BJ (cell line): ENCODE data around the gene TNIK. TPM values are rescaled to one million over a fixed set of nuclear protein-coding genes. Genes with fewer than 3 reads are reported as not detected.

Experiments
- CTCF ChIA-PET: fragments of 350-600 bp; formaldehyde crosslinking; extraction: SDS; loops from one replicate; lab custom pipeline; 2021; ENCODE audit warnings: antibody characterized with exemption, inconsistent platforms; lab: Yijun Ruan, JAX
- POLR2A ChIA-PET: fragments of 300-600 bp; sonication (Branson Sonifier 250); formaldehyde crosslinking; extraction: SDS; loops from one replicate; lab custom pipeline; 2021; ENCODE audit warnings: antibody characterized with exemption; lab: Charles Lee
- DNase-seq: peaks from one replicate; pipeline ENCODE4 v3.0.0-alpha.2; 2011; ENCODE audit warnings: low read depth
- H3K27me3 ChIP-seq: 2 replicates; pipeline ENCODE4 v1.6.0; 2011; ENCODE audit warnings: low read length; ENCODE audit not compliant: control insufficient read depth, insufficient read depth
- H3K36me3 ChIP-seq: 2 replicates; pipeline ENCODE4 v1.5.1; 2011; ENCODE audit warnings: low read length; ENCODE audit not compliant: control insufficient read depth, insufficient read depth
- H3K4me3 ChIP-seq: 2 replicates; pipeline ENCODE4 v1.5.1; 2011; ENCODE audit warnings: low read depth, mild to moderate bottlenecking, control low read depth, low read length
- CTCF ChIP-seq: IDR thresholded peaks from 2 replicates; pipeline ENCODE4 v1.5.1; 2011; ENCODE audit warnings: low read depth, mild to moderate bottlenecking, control low read depth, inconsistent platforms, low read length, moderate library complexity; ENCODE audit not compliant: insufficient read depth
- polyA plus RNA-seq: library from polyadenylated mRNA; depleted of rRNA; stranded (reverse); fragments of >200 nt; gene quantifications from 2 replicates; pipeline ENCODE4 v1.2.3, GENCODE V29; 2011

Gene TNIK
- polyA plus RNA-seq, 1 experiment: 2.1 TPM

- CTCF ChIA-PET: no interaction called here
- no peak for DNase-seq
- TF ChIP-seq CTCF: no peak
- POLR2A ChIA-PET: no interaction called here
- Histone ChIP-seq H3K36me3 (no peaks in the 10 kb centered on the region), H3K27me3 (peaks cover 4% of the 10 kb centered on the region), H3K4me3 (no peak overlapping the region)
Observed at GRCh38 chr3:171487382-171487781, 27.2 kb upstream of the TNIK start.

GRCh38 chr3:171485338-171485737, 25.1 kb upstream of the TNIK start:
- TF ChIP-seq CTCF: no peak
- DNase-seq: no peak
- Histone ChIP-seq H3K36me3 (no peaks in the 10 kb centered on the region), H3K27me3 (peaks cover 4% of the 10 kb centered on the region), H3K4me3 (no peak overlapping the region)
- POLR2A ChIA-PET: no interaction called here
- CTCF ChIA-PET: no interaction called here

DNA sequence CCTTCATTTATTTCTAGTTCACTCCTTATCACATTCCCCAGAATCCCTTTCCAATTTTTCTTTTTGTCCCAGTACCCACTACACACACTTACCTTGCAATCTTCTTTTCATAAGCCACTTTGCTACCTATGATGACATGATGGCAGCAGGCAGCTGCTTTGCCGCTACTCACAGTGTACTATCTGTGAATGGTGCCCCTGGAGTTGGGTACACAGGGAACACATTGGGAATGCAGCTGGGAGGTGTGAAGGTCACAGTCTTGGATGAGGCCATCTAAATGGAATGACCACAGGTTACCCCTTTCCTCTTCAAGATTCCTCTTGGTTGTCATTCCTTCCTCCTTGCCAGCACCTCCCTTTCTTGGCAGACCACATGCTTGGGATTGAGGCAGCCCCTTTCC, 20.8 kb upstream of the TNIK start:
- TF ChIP-seq CTCF: no peak
- CTCF ChIA-PET: no interaction called here
- Histone ChIP-seq H3K27me3 (peaks cover 2% of the 10 kb centered on the region), H3K36me3 (no peaks in the 10 kb centered on the region), H3K4me3 (no peak overlapping the region)
- POLR2A ChIA-PET: no interaction called here
- DNase-seq: no peak

GRCh38 chr3:171480526-171480925, 20.3 kb upstream of the TNIK start:
- POLR2A ChIA-PET: no interaction called here
- peaks cover 2% of the 10 kb centered on the region for H3K27me3 ChIP-seq
- CTCF ChIA-PET: no interaction called here
- no peak for DNase-seq
- TF ChIP-seq CTCF: no peak
- H3K36me3 ChIP-seq: no peaks in the 10 kb centered on the region
- H3K4me3 ChIP-seq: no peak overlapping the region

DNA sequence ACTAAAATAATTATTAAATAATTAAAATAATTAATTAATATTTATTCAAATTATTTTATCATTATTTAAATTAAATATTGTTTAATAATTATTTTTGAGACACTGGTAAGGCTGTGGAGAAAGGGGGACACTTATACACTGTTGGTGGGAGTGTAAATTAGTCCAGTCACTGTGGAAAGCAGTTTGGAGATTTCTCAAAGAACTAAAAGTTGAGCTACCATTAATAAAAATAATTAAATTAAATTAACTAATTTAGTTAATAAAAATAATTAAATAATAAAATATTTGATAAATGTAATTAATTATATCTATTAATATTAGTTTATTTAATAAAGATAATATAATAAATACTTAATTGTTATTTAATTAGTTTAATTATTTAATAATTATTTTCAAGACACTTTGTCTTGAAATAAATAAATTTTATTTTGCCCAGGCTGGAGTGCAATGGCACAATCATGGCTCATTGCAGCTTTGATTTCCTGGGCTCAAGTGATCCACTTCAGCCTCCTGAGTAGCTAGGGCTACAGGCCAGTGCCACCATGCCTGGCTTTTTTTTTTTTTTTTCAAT, 16.4 kb upstream of the TNIK start:
- POLR2A ChIA-PET: no interaction called here
- CTCF ChIA-PET: interaction anchor here (0.6 kb wide), 1 partner anchor 15 kb away, joined by 4 read pairs; no protein-coding TSS in a partner anchor

More for the DNA sequence above, 16.4 kb upstream of the TNIK start:
- no peak for TF ChIP-seq CTCF
- Histone ChIP-seq H3K36me3 (no peaks in the 10 kb centered on the region), H3K4me3 (no peak overlapping the region), H3K27me3 (no peaks in the 10 kb centered on the region; the same call in 1 of the 2 replicates)
- no peak for DNase-seq
